Pons (tissue), 1 donor: ENCODE measurements around the gene SUCLG2.

Experiments used
- DNase-seq: peaks from one replicate; pipeline ENCODE4 v3.0.0-alpha.2; 2016; ENCODE audit warnings: low spot score

Gene SUCLG2

DNA sequence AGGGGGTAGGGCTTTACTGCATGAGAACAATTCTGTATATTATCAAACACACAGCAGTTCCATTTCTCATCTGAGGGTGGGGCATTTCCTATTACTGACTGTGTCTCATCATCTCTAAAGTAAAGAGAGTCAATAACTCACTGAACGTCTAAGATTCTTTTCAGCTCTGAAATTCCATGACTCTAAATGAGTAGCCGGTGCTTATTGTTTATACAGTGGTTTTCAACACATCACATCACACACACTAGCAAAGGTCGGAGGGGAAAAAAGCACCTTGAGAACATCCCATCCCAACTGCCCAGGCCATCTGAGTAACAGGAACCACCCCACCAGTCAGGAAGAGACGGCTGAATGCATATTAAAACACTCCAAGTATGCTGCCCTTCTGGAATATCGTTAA lies 196.0 kb downstream of the SUCLG2 start:
- no peak for DNase-seq

DNA sequence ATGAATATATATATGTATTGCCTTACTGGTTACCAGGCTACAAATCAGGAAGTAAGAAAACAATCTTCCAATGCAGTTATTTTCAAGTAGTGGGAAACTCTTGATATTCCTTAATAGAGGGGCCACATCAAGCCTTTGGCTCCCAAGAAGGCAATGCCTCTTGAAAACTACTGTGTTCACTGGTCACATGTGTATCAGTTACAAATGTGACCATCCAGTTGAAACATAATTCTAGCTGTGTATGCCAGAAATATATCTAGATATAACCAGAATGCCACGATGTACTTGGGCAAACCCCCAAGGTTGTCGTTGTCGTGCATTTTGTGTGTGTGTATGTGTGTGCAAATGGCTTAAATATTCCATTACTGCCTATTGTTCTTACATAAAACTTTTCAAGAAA lies 200.8 kb downstream of the SUCLG2 start:
- no peak for DNase-seq

DNA sequence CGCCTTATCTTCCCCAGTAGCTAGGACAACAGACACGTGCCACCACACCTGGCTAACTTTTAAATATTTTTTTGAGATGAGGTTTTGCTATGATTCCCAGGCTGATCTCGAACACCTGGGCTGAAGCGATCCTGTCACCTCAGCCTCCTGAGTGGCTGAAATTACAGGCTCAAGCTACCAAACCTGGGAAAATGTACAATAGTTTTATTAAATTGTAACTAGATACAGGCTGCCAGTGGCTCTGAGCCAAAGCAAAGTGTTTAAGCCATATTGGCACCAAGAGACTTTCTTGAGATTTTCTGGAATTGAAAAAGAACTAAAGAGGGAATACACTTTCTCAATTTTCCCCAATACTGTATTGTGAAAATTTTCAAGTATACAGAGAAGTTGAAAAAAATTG lies 204.3 kb downstream of the SUCLG2 start:
- no peak for DNase-seq

DNA sequence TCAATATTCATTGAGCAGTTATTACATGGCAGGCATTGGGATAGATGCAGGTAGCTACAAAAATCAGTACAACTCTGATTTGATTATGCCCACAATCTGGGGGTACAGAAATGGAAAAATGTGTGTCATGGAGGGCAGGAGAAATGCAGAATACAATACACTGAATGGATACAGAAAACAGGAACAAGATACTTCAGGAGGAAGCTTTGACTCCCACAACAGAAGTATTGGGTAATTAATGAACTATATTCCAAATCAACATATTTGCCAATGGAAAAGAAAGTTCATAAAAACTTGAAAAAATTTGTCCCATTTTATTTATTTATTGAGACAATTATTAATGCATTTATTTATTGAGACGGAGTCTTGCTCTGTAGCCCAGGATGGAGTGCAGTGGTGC lies 207.0 kb downstream of the SUCLG2 start:
- DNase-seq, result no peak

DNA sequence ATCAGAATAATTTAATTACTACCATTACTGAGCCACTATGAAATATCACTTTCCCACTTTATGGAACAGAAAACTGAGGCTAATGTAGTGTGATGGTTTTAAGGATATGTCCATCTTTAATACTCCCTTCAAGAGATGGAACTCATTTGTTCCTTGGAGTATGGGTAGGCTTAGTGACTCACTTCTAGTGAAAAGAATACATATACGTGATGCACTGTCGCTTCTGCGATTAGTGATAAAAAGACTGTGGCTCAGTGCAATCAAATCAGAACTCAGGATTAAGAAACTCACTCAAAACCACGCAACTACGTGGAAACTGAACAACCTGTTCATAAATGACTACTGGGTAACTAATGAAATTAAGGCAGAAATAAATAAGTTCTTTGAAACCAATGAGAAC lies 216.6 kb downstream of the SUCLG2 start:
- no peak for DNase-seq

DNA sequence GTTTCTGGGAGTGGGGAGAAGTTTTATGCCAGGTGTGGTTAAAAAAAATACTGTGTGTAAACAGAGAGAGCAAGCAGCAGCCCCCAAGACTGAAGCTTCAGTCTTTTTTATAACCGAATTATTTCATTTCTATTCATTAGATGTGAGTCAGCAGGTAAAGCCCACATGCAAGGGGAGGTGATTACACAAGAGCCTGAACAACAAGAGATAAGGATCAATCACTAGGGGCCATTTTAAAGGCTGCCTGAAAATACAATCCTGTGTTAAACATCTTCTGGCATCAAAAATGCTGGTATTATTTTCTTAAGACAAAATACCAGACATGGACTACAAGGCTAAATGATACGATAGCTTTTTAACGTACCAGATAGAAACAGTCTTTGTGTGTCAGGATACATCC lies 217.3 kb downstream of the SUCLG2 start:
- no peak for DNase-seq

DNA sequence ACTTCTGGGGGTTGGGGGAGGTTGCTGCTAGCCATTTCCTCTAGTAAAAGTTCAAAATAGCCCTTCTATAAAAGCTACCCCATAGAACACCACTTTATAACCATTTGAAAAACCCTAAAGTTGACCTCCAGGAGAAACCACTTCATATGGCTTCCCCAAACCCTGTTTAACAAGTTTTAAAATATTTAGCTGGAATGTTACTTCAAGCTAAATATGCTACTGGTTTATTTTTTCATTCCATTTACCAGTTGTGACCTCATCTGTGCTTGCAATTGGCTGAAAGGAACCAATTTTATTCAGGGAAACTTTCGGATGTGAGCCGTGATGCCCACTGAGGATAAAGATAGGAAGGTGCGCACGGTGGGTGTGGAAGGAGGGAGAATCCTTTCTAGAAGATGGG lies 221.3 kb downstream of the SUCLG2 start:
- DNase-seq, result no peak

DNA sequence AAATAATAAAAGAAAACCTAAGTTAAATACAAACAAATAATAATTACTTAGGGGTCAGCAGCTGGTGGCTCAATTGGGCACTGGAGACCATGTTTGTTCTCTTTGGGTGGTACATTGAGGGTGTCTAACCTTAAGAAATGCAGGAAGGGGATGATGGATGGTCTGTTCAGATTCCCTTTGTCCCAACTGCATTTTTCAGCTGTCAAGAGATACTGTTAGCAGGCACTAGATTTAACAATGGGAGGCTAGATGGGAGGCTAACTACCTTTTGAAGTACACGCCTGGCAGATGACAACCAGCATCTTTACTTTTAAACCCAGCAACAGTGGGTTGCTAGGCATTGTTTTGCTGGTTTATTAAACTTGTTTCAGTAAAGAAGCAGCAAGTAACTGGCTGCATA lies 222.5 kb downstream of the SUCLG2 start:
- no peak for DNase-seq

DNA sequence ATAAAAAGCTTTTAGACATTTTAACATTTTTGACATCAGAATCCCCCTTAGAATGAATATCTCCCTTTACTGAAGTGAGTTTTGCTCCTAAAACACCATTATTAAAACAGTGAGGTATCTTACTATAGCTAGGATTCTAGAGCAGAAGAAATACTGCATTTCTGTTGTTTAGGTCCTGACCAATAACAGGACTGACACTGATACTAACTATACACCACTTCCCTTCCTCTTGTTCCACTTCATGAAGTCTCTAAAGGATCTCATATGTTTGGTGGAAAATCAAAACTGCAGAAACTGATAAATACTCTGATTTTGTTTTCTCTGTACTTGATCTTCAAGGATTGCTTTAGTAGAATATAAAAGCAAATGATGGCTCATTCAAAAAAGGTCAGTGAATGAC lies 230.7 kb downstream of the SUCLG2 start:
- no peak for DNase-seq

DNA sequence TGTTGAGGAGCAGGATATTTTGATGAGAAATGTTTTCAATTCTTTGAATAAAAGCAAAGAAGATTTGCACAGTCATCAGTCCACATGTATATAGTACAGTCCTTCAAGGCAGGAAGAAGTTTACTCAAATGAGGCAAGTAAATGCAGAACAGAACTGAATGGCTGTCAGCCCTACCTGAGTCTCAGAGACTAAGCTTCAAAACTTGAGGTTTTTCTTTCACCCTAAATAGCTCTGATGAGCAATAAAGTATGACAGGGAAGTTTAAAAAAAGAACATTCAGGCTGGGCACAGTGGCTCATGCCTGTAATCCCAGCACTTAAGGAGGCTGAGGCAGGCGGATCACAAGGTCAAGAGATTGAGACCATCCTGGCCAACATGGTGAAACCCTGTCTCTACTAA lies 232.5 kb downstream of the SUCLG2 start:
- no peak for DNase-seq

DNA sequence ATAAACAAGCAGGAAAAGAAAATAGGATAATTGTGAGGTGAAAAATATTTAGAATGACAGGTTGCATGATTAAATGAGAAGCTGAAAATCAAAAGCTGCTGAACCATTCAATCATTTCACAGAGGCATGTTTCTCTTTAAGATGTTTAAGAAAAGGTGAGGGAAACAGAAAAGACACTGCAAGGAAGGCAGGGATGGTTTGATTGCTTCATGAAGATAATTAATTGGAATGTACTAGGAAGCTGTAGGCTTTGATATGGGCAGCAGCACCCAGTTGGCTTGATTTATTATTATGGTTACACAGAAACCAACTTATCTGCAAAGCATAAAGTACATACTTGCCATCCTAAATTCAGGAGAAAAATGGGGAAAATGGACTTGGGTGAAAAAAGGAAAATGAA lies 234.6 kb downstream of the SUCLG2 start:
- DNase-seq, result no peak

DNA sequence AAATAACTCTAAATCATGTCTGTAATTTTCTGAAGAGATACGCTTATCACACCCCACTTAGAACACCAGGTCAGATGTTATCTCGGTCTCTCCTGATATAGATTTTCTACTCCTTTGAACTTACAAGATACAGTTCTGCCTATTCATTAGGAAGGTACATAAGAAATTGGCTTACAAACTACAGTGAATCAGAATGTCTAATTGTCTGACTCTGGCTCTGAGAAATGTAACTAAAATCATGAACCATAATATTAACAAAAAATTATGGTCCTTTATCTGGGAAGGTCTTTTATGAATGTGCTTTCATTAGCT lies 235.2 kb downstream of the SUCLG2 start:
- no peak for DNase-seq

DNA sequence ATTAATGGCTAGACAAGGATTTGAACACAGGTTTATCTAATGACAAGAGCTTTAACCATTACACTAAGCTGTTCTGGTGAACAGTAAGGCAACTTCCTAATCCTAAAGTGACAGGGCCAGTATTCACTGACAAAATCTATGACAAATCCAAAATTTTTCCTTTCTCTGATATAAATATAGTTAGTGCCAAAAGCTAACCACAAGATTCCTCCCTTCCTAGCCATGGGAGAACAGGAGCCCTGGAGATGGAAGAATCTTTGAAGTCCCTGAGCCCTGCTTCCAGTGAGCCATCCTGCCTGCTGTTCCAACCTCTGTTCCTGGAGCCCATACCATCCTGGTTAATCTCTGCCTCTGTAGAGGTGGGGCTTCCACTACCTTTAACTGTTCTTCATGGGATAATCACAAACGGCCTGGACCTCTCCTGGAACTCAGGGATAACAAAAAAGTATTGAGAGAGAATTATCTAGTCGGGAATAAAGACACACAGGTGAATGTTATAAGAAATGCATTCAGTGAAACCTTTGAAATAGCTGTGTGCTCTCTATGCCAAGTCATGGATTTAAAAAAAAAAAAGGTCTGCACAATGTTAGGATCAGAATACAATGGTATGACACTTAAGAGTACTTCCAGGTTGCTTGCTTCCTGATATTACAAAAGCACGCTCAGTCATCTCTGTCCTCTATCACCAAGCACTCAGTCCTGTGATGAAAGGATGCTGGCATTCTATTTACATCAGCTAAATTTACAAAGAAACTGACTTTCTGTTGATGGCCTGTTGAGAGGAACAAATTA lies 235.8 kb downstream of the SUCLG2 start:
- no peak for DNase-seq

DNA sequence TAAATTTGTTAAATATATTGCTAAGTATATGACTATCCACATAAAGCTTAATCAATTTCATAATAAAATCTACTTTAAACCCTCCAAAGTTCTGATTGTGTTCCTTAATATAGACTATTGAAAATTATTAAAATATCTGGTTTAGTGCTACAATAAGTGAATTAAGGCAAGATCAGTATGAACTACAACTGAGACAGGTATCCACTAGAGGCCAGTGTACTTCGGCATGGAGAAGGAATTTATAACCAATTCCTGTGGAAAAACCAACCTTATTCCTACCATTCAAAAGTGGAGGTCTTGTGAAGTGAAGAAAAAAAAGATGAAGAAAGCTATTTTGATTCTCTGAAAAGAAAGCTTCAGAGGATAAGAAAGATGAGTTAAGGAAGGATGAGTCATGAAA lies 237.7 kb downstream of the SUCLG2 start:
- DNase-seq, result no peak

DNA sequence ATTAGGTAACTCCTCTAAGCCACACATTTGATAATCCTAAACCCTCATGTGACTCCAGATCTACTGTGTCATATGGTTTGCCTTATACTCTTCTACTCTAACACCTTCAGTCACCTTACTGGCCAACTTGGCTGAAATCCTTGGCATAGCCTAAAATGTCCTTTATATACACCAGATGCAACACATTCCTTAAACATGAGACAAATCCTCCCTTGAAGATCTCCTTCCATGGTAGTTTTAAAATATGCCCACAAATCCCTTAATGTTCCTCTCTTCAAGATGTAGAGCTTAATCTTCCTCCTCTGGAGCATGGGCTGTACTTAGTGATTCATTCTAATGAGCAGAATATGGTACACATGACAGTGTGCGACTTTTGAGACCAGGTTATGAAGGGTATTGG lies 238.9 kb downstream of the SUCLG2 start:
- DNase-seq, result no peak

DNA sequence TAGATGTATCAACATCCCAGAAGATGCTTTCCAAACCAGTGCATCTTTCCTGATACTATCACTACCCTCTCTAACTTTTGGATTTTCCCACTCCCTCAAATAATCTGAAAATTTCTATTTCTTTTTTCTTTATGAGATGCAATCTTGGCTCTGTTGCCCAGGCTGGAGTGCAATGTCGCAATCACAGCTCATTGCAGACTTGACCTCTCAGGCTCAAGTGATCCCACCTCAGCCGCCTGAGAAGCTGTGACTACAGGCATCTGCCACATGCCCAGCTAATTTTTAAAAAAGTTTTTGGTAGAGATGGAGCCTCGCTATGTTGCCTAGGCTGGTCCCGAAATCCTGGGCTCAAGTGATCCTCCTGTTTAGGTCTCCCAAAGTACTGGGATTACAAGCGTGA lies 239.7 kb downstream of the SUCLG2 start:
- DNase-seq, result no peak

DNA sequence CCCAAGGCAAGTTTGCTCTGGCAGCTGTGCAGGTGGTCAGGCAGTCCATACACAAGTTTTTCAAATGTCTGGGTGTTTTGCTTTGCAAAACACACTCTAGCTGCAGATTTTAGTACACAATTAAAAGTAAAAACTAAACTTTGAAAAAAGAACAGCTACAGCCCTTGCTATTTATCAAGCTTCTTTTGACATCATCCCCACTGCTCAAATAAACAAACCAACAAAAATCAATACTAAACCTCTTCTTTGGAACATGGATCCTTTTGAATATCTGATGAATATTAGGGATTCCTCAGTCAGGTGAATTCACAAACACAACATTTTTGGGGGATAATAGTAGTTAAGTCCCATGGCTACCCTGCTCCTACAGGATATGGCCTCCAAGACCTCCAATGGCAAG lies 249.2 kb downstream of the SUCLG2 start:
- no peak for DNase-seq

DNA sequence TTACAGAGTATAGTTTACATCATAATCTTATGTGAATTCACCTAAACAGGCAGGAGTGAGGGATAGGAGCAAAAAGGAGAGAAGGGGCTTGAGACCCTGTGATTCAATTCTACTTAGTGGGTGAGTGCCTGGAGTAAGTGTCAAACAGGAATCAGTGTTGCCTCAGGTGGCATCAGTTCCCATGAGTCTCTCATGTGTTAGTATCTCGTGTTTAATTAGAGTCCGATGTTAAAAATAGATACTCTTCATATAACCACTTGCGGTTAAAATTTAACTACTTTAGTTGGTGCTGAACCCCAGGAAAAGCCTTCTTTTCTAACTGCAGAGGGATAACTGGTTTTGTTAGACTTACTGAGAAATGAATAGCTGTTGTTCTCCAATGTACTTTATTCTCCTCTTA lies 251.5 kb downstream of the SUCLG2 start:
- no peak for DNase-seq

DNA sequence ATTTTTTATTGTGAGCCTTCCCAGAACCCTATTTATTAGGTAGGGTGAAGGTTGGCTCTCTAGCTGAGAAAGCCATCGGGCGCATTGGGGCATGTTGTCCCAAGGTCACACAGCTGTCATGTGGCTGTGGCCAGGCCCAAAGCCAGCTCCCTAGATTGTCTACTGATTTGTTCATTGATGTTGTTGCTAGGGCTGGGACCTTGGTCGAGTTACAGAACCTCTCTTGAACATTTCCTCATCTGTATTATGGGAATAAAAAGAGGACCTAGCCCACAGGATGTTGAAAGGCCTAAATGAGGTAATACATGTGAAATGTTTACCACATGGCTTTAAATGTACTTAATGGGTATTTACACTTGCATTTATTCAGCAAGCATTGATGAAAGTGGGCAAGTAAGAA lies 252.5 kb downstream of the SUCLG2 start:
- no peak for DNase-seq

DNA sequence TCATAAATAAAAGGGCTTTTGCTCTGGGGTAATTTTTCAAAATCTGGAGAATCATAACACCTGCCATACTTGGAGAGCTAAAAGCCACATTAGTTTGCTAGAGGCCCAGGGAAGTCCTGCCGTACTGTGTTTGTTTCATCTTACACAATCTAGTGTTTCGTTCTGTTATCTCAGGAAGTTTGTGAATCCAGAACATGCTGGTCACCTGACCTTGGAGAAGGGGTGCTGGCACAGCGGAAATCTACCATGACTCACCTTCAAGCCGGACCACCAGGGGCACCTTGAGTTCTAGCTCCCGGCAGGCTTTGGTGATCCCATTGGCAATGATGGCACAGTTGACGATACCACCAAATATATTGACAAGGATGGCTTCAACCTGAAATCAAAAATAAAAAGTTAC lies 253.9 kb downstream of the SUCLG2 start:
- no peak for DNase-seq

DNA sequence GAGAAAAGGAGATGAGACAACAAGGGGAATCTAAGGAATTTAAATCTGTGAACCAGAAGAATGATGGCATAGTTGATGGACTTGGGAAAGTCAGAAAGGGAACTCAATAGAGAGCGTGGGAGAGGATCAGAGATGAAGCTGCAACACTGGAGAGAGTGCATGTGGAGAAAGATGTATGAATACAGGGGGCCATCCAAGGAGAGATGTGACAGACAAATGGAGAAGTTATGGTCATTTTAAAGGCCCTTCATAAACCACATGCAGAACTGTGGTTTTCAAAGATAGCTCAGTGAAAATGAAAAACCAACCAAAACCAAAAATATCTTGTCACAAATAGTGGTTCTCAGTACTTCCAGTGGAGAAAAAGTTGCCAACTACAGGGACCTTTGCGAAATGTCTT lies 265.2 kb downstream of the SUCLG2 start:
- DNase-seq, result no peak

DNA sequence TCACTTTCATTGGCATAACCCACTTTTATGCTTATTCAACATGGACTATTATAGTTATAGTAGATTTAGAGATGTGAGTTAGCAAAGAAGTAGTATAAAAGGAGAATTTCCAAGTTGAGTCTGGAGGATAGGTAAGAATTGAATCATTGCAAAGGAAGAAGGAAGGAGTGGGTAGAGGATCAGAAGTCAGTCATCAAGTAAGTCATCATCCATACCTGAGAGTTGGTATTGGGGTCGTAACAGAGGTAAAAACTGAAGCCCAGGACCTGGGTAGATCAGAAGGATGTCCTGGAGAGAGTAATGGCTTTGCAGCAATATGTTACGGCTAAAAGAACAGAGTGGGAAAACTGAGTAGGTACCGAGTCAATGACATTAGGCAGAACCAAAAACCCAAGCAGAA lies 265.7 kb downstream of the SUCLG2 start:
- no peak for DNase-seq

DNA sequence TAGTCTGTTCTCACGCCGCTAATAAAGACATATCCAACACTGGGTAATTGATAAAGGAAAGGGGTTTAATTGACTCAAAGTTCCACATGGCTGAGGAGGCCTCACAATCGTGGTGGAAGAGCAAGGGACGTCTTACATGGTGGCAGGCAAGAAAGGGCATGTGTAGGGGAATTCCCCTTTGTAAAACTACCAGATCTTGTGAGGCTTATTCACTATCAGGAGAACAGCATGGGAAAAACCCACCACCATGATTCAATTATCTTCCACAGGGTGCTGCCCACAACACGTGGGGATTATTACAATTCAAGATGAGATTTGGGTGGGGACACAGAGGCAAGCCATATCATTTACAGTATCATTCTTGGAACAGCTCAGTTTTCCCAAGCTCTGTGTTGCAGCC lies 268.0 kb downstream of the SUCLG2 start:
- no peak for DNase-seq

DNA sequence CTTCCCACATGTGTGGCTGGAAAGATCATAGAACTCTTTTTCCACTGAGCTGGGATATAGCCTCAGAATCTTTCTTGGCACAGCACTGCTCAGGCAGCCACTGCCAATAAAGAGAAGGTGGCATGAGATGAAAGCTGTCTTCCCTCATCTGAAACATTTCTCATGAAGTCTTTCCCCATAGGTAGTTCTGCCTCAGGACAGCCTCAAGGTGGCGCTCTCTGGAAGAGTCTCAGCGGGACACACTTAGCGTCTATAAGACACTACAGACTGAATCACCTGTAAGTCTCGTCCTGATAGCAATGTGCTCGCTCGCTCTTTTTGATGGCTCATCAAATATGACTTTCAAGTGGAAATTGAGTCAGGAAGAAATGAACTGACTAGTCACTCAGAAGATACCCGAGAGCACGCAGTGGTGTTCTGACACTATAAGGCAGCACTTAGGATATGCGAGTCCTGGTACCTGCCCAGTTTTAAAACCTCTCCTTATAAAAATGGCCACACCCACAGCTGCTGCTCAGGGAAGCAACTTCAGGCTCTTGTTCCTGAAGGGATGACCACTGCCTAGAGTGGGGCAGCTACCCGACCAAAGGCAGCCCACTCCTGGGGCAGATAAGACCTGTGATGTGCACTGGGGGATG lies 269.5 kb downstream of the SUCLG2 start:
- DNase-seq, result peak; percentile 62
